Fibroblast of lung (primary cell): ENCODE results near the gene SPHK2. TPM values are rescaled to one million over a fixed set of nuclear protein-coding genes. Genes with fewer than 3 reads are reported as not detected.

Source experiments
- DNase-seq, 2 donors: peaks; one replicate each; pipeline versions ENCODE4 v3.0.0 to v3.0.0-alpha.2; 2010; ENCODE audit warnings: low read depth in 2 of 2
- H2AFZ ChIP-seq: 2 replicates; pipeline ENCODE4 v1.5.1; 2012; ENCODE audit warnings: low read length, control low read depth, inconsistent platforms
- H3K27ac ChIP-seq: 2 replicates; pipeline ENCODE4 v1.5.1; 2011; ENCODE audit warnings: low read length, control low read depth; ENCODE audit not compliant: insufficient read depth
- H3K27me3 ChIP-seq: 2 replicates; pipeline ENCODE4 v1.5.1; 2011; ENCODE audit warnings: mild to moderate bottlenecking, low read length; ENCODE audit not compliant: control insufficient read depth, insufficient read depth
- H3K36me3 ChIP-seq: 2 replicates; pipeline ENCODE4 v1.5.1; 2011; ENCODE audit warnings: low read length; ENCODE audit not compliant: control insufficient read depth, insufficient read depth
- H3K4me1 ChIP-seq: 2 replicates; pipeline ENCODE4 v1.5.1; 2011; ENCODE audit warnings: low read length; ENCODE audit not compliant: control insufficient read depth, insufficient read depth; ENCODE audit errors: extremely low read depth
- H3K4me2 ChIP-seq: 2 replicates; pipeline ENCODE4 v1.5.1; 2011; ENCODE audit warnings: low read length, control low read depth; ENCODE audit not compliant: insufficient read depth; ENCODE audit errors: extremely low read depth
- H3K4me3 ChIP-seq, 4 experiments: fragments of 200-600 bp in 1 of 4; sonication (generic) in 1 of 4; replicated peaks in 1 of 4; 2 replicates each; pipeline ENCODE4 v1.5.1; 2011 to 2016; ENCODE audit warnings: low read length in 4 of 4, low read depth in 3 of 4, mild to moderate bottlenecking in 3 of 4, control low read depth in 2 of 4, inconsistent platforms in 1 of 4, mixed read lengths in 1 of 4; ENCODE audit not compliant: insufficient read depth in 1 of 4; ENCODE audit errors: control extremely low read depth in 1 of 4
- H3K79me2 ChIP-seq: 2 replicates; pipeline ENCODE4 v1.5.1; 2012; ENCODE audit warnings: mild to moderate bottlenecking, low read length, inconsistent platforms; ENCODE audit not compliant: control insufficient read depth, insufficient read depth
- H3K9ac ChIP-seq: 2 replicates; pipeline ENCODE4 v1.5.1; 2011; ENCODE audit warnings: mild to moderate bottlenecking, low read length, control low read depth; ENCODE audit not compliant: insufficient read depth
- H3K9me3 ChIP-seq: 2 replicates; pipeline ENCODE4 v1.5.1; 2012; ENCODE audit warnings: low read depth, low read length; ENCODE audit not compliant: control insufficient read depth, insufficient read depth
- H4K20me1 ChIP-seq: 2 replicates; pipeline ENCODE4 v1.5.1; 2011; ENCODE audit warnings: low read length; ENCODE audit not compliant: control insufficient read depth, insufficient read depth; ENCODE audit errors: extremely low read depth
- EZH2 ChIP-seq: IDR thresholded peaks from 2 replicates; pipeline ENCODE4 v1.5.1; 2012; ENCODE audit warnings: low read length, control low read depth, mild to moderate bottlenecking; ENCODE audit errors: missing control alignments
- polyA plus RNA-seq, 2 donors: library from polyadenylated mRNA; depleted of rRNA in 1 of 2; stranded (reverse) in 1 of 2; unstranded in 1 of 2; fragments of >200 nt; gene quantifications; 2 replicates each; pipeline ENCODE4 v1.2.1, GENCODE V29; 2011 to 2012; ENCODE audit warnings: missing spikeins in 1 of 2
- total RNA-seq: library from RNA; depleted of rRNA; stranded (reverse); fragments of >200 nt; gene quantifications from 2 replicates; pipeline ENCODE4 v1.2.1, GENCODE V29; 2014
- TF ChIP-seq, protein P1 (sequence below), 2 donors: IDR thresholded peaks in 1 of 2; conservative IDR thresholded peaks in 1 of 2; 1 replicate in 1 of 2; 2 replicates in 1 of 2; pipeline ENCODE4 v1.5.1; 2011 to 2012; ENCODE audit warnings: low read length in 2 of 2, control low read depth in 1 of 2, inconsistent platforms in 1 of 2, low read depth in 1 of 2, mild to moderate bottlenecking in 1 of 2

SPHK2 gene
- total and polyA plus RNA-seq, 2 donors (not counting 1 experiment from before 2014, with no cell fraction given): 3.4 to 9.6 TPM

DNA sequence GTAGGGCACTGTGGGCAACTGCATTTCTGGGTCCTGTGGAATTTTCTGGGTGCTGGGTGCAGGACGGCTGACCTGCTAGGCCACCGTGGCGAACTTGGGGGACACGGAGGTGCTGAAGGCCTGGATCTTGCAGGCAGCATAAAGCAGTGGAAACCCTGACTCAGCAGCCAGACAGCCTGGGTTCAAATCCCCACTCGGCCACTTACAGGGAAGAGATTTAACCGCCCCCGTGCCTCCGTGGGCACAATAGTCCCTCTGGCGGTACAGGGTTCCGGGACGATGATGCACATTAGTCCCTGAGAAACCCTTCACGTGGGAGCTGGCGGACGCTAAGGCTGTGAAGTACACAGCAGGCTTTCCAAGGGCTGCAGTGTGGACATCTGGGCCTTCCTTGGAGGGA, 7.4 kb upstream of the SPHK2 start:
- H3K79me2 ChIP-seq: peaks cover 14% of the 10 kb centered on the region
- no peak overlapping the region for H3K4me2 ChIP-seq
- no peak overlapping the region for H2AFZ ChIP-seq
- peaks cover 21% of the 10 kb centered on the region for H3K36me3 ChIP-seq
- no peaks in the 10 kb centered on the region for H3K9me3 ChIP-seq
- H4K20me1 ChIP-seq: no peaks in the 10 kb centered on the region
- no peak overlapping the region for H3K4me3 ChIP-seq
- H3K9ac ChIP-seq: no peak overlapping the region
- TF ChIP-seq, protein P1, sequence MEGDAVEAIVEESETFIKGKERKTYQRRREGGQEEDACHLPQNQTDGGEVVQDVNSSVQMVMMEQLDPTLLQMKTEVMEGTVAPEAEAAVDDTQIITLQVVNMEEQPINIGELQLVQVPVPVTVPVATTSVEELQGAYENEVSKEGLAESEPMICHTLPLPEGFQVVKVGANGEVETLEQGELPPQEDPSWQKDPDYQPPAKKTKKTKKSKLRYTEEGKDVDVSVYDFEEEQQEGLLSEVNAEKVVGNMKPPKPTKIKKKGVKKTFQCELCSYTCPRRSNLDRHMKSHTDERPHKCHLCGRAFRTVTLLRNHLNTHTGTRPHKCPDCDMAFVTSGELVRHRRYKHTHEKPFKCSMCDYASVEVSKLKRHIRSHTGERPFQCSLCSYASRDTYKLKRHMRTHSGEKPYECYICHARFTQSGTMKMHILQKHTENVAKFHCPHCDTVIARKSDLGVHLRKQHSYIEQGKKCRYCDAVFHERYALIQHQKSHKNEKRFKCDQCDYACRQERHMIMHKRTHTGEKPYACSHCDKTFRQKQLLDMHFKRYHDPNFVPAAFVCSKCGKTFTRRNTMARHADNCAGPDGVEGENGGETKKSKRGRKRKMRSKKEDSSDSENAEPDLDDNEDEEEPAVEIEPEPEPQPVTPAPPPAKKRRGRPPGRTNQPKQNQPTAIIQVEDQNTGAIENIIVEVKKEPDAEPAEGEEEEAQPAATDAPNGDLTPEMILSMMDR (conservative IDR thresholded peaks at IDR 0.05 in 1 of 2, IDR thresholded peaks at IDR 0.05 in 1 of 2; ENCODE audit: low read depth in 1 of 2, low read length in 2 of 2): no peak
- TF ChIP-seq EZH2: no peak
- H3K4me1 ChIP-seq: peaks cover 2% of the 10 kb centered on the region
- H3K27me3 ChIP-seq: no peaks in the 10 kb centered on the region
- DNase-seq: no peak
- H3K27ac ChIP-seq: no peak overlapping the region

DNA sequence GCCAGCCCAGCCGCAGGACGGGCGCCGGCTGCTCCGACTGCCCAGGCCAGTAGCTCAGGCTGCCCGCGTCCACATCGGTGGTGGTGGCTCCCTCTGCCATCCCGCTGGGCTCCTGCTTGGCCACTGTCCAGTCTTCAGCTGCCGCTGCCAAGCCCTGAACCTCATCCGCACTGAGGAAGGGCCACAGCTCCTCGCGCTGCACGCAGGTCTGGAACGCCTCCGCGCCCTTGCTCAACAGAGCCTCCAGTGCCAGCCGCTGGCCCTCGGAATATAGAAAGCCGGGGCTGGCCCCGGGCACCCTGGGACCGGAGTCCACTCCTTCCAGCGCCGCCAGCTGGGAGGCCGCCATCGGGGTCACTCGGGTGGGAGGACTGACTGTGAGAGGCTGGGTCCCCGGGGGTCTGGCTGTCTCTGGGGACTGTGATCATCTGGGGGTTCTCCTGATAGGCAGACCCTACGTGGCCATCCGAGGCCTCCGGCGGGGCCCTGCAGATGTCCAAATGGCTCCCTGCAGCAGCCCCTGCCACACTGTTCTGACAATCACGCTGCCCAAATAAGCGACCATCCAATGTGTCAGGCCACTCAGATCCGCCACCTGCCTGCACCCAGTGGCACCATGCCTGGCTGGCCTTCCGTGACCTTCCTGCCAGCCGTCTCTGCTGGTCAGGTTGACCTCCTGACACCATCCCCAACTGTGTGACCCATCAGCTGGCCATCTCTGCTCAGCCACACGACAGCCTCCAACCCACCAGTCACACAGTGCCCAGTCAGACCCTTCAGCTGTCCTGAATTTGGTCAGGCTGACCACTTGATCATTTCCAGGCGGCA, 6.1 kb upstream of the SPHK2 start:
- H2AFZ ChIP-seq: no peak overlapping the region
- no peak for TF ChIP-seq EZH2
- TF ChIP-seq, protein P1 (conservative IDR thresholded peaks at IDR 0.05 in 1 of 2, IDR thresholded peaks at IDR 0.05 in 1 of 2; ENCODE audit: low read depth in 1 of 2, low read length in 2 of 2): no peak
- peaks cover 28% of the 10 kb centered on the region for H3K36me3 ChIP-seq
- H3K9me3 ChIP-seq: no peaks in the 10 kb centered on the region
- no peak overlapping the region for H3K9ac ChIP-seq
- no peak overlapping the region for H3K27ac ChIP-seq
- peaks cover 2% of the 10 kb centered on the region for H4K20me1 ChIP-seq
- peaks cover 28% of the 10 kb centered on the region for H3K79me2 ChIP-seq
- H3K4me3 ChIP-seq: no peak overlapping the region
- no peaks in the 10 kb centered on the region for H3K27me3 ChIP-seq
- H3K4me2 ChIP-seq: no peak overlapping the region
- DNase-seq: no peak
- peaks cover 12% of the 10 kb centered on the region for H3K4me1 ChIP-seq

DNA sequence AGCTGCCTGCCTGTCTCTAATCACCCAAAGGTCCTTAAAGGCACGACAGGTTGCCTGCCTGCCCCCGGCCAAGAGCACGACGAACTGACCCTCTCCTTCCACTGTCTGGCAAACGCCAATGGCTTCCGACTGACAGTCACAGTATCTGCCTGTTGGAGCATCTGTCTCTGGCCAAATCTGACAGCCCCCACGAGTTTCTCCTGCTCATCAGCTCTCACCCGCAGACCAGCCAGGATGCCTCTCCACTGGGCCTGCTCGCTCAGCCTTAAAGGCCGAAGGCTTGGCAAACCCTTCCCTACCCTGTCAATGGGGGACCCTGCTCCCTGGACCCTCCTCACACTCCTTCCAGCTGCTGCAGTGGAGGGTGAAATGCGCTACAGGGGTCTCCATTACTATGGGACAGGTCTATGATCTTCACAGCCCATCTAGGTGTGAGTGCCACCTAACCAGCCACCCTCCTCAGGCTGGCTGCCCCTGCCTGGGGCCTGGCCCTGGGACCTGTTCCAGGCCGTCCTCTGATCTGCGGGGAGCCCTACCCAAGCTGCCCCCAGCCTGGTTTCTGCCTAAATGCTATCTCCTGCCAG, 5.4 kb upstream of the SPHK2 start:
- TF ChIP-seq, protein P1 (conservative IDR thresholded peaks at IDR 0.05 in 1 of 2, IDR thresholded peaks at IDR 0.05 in 1 of 2; ENCODE audit: low read depth in 1 of 2, low read length in 2 of 2): no peak
- no peak for TF ChIP-seq EZH2
- Histone ChIP-seq H3K36me3 (peaks cover 28% of the 10 kb centered on the region), H3K9ac (no peak overlapping the region), H3K4me3 (no peak overlapping the region), H3K4me1 (peaks cover 12% of the 10 kb centered on the region), H2AFZ (no peak overlapping the region), H4K20me1 (peaks cover 2% of the 10 kb centered on the region), H3K4me2 (no peak overlapping the region), H3K9me3 (no peaks in the 10 kb centered on the region), H3K27ac (no peak overlapping the region), H3K79me2 (peaks cover 35% of the 10 kb centered on the region), H3K27me3 (no peaks in the 10 kb centered on the region)
- no peak for DNase-seq
